HepG2 (cell line): ENCODE data around the gene HOXC9. TPM values are rescaled to one million over a fixed set of nuclear protein-coding genes. Genes with fewer than 3 reads are reported as not detected.

ENCODE experiments used
- ATAC-seq: fragments of 200-7000 bp; cut with Tn5 transposase; 3 replicates; pipeline ENCODE4 v1.9.1; 2020; ENCODE audit warnings: mild to moderate bottlenecking, moderate library complexity
- BruUV-seq: library from RNA; stranded (reverse); fragments of 400-500 nt; replicated peaks from 2 replicates; lab custom pipeline; 2021; lab: Mats Ljungman, UMichigan
- CTCF ChIA-PET: fragments of 300-600 bp; formaldehyde crosslinking; extraction: SDS; loops from one replicate; lab custom pipeline; 2021; ENCODE audit warnings: low total read pairs, inconsistent platforms, low intra/inter-chr PET ratio; lab: Yijun Ruan, JAX
- POLR2A ChIA-PET: fragments of 350-600 bp; sonication (Branson Sonifier 250); formaldehyde crosslinking; loops from one replicate; lab custom pipeline; 2020; ENCODE audit warnings: antibody characterized with exemption, inconsistent platforms; lab: Yijun Ruan, JAX
- DNase-seq: peaks from one replicate; pipeline ENCODE4 v3.0.0-alpha.2; 2015; ENCODE audit warnings: low spot score
- FAIRE-seq: peaks from 3 replicates; lab custom pipeline; 2011; peaks lifted over from hg19 to GRCh38; lab: Jason Lieb, UNC
- H2AFZ ChIP-seq: one replicate; pipeline ENCODE4 v1.6.1; 2011; ENCODE audit warnings: low read length, inconsistent platforms
- H3K27ac ChIP-seq: fragments of 300-600 bp; 3 replicates; pipeline ENCODE4 v1.8.0; 2011; ENCODE audit warnings: mixed run types, mild to moderate bottlenecking, mixed read lengths, low read length, inconsistent platforms; ENCODE audit not compliant: insufficient read depth; ENCODE audit errors: extremely low read length
- H3K27me3 ChIP-seq, 2 experiments: fragments of 200-600 bp in 1 of 2; 2 replicates in 1 of 2; 3 replicates in 1 of 2; pipeline versions ENCODE4 v1.6.0 to v1.8.0; 2011; ENCODE audit warnings: low read length in 2 of 2, mild to moderate bottlenecking in 2 of 2, moderate library complexity in 2 of 2, inconsistent platforms in 1 of 2; ENCODE audit not compliant: insufficient read depth in 2 of 2, control insufficient read depth in 1 of 2
- H3K36me3 ChIP-seq, 2 experiments: fragments of 200-600 bp in 1 of 2; replicated peaks in 1 of 2; 2 replicates in 1 of 2; 3 replicates in 1 of 2; pipeline versions ENCODE4 v1.5.1 to v1.8.0; 2011; ENCODE audit warnings: low read length in 2 of 2, inconsistent platforms in 1 of 2; ENCODE audit not compliant: insufficient read depth in 2 of 2, control insufficient read depth in 1 of 2
- H3K4me1 ChIP-seq: 2 replicates; pipeline ENCODE4 v1.5.1; 2012; ENCODE audit warnings: low read length, inconsistent platforms; ENCODE audit not compliant: insufficient read depth
- H3K4me2 ChIP-seq: 2 replicates; pipeline ENCODE4 v1.6.0; 2011; ENCODE audit warnings: low read depth, low read length, inconsistent platforms
- H3K4me3 ChIP-seq, 3 experiments: fragments of 200-600 bp in 1 of 3; sonication (generic), shearing (Covaris generic) in 1 of 3; replicated peaks in 1 of 3; 2 replicates each; pipeline ENCODE4 v1.5.1; 2011 to 2016; ENCODE audit warnings: low read length in 3 of 3, inconsistent platforms in 2 of 3, low read depth in 2 of 3, mild to moderate bottlenecking in 2 of 3, control low read depth in 1 of 3, mixed read lengths in 1 of 3; ENCODE audit not compliant: insufficient read depth in 1 of 3
- H3K79me2 ChIP-seq: one replicate; pipeline ENCODE4 v1.6.1; 2011; ENCODE audit warnings: low read length, inconsistent platforms; ENCODE audit not compliant: insufficient read depth
- H3K9ac ChIP-seq: 2 replicates; pipeline ENCODE4 v1.6.0; 2011; ENCODE audit warnings: mild to moderate bottlenecking, low read depth, low read length, inconsistent platforms; ENCODE audit not compliant: insufficient read depth
- H3K9me3 ChIP-seq: 2 replicates; pipeline ENCODE4 v1.5.1; 2012; ENCODE audit warnings: mild to moderate bottlenecking, low read length
- H4K20me1 ChIP-seq: 2 replicates; pipeline ENCODE4 v1.6.0; 2011; ENCODE audit warnings: inconsistent platforms, mild to moderate bottlenecking, low read length, moderate library complexity; ENCODE audit not compliant: insufficient read depth
- CBX2 ChIP-seq, 2 experiments: fragments of 200-600 bp in 1 of 2; sonication (generic); formaldehyde crosslinking in 1 of 2; IDR thresholded peaks; 2 replicates each; pipeline versions ENCODE4 v1.7.0 to v1.8.1; 2018 to 2022; ENCODE audit warnings: low read depth in 2 of 2, low read length in 1 of 2, mild to moderate bottlenecking in 1 of 2, missing genetic modification reagents in 1 of 2
- ELF3 ChIP-seq: IDR thresholded peaks from 2 replicates; pipeline ENCODE4 v1.6.1; 2016; ENCODE audit warnings: missing genetic modification reagents, missing compliant biosample characterization
- EZH2 ChIP-seq: conservative IDR thresholded peaks from 2 replicates; pipeline ENCODE4 v1.6.1; 2012; ENCODE audit warnings: mild to moderate bottlenecking, low read depth, low read length, moderate library complexity
- RCOR2 ChIP-seq: IDR thresholded peaks from 2 replicates; pipeline ENCODE4 v1.6.1; 2016; ENCODE audit warnings: missing biosample characterization, missing genetic modification reagents
- THYN1 ChIP-seq: sonication (generic); formaldehyde crosslinking; IDR thresholded peaks from 2 replicates; pipeline ENCODE4 v1.8.1; 2023; ENCODE audit warnings: low read depth, mild to moderate bottlenecking, moderate library complexity, missing genetic modification reagents, borderline replicate concordance
- whole genome bisulfite sequencing: methylation state at CpG from one replicate; pipeline ENCODE4 v1.1.6; 2017; ENCODE audit warnings: low lambda C conversion rate; 5-methylcytosine and 5-hydroxymethylcytosine counted together
- in situ Hi-C: cut with HindIII; loops from 2 replicates; pipeline ENCODE4 v1.10.0; 2017; ENCODE audit warnings: low pct_unique_long_range_greater_than_20kb; ENCODE audit not compliant: extremely low pct_ligation_motif_present
- intact Hi-C: fragments of 100-400 bp; cut with micrococcal nuclease; formaldehyde crosslinking; loops from one replicate; pipeline ENCODE4 v1.10.0; 2022; ENCODE audit not compliant: unreplicated experiment
- polyA plus RNA-seq, 8 experiments: library from polyadenylated mRNA; depleted of rRNA in 3 of 8; stranded (reverse) in 7 of 8; unstranded in 1 of 8; fragments of >200 nt; fragmentation: Illumina TruSeq in 4 of 8; extraction: Trizol in 4 of 8; gene quantifications; 2 replicates each; pipeline versions ENCODE4 v1.2.1 to v1.2.3, GENCODE V29; 2011 to 2016; ENCODE audit warnings: low read depth in 4 of 8, missing spikeins in 1 of 8, mixed read lengths in 1 of 8; ENCODE audit not compliant: insufficient read depth in 1 of 8
- total RNA-seq, 5 experiments: library from RNA; depleted of rRNA; stranded (reverse); fragments of >200 nt; fragmentation: Illumina TruSeq; extraction: Trizol; gene quantifications; 2 replicates each; pipeline ENCODE4 v1.2.3, GENCODE V29; 2016; ENCODE audit warnings: low read depth in 1 of 5

The HOXC9 gene
- total and polyA plus RNA-seq, 2 of the 13 experiments (the other 11 are each of a cell fraction or from before 2014, with no cell fraction given) = 0.11 to 1.1 TPM

DNA sequence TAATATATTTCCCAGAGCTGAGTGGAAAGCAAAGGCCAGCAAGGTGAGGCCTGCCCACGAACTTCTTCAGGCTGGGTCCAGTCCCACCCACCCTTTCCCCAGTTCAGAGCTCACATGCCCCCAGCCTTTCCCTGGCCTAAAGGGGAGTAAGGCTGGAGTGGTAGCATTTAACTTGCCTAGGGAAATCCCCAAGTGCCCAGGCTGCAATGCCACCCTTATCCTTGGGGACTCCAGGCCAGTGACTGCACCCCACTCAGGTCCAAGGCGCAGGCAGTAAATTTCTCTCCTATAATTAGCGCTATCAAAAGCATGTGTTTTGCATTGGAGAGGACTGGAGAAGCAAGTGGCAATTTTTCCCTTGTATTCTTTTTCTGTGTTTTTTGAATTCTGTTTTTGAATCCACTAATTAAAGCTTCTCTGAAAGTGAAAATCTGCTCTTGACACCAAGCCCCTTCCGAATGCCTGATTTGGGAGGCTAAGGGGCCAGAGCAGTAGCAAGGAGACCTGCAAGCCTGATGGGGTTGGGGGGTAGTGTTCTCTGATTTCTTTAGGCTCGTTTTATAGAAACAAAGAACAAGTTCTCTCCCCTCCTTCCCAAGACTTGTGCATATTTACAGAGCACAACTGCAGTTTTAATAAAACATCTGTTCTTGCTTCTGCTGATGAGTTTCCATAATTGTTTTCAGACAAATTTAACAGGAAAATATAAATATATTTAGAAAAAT is 24.8 kb downstream of the HOXC9 start:
- Histone ChIP-seq H3K9ac (no peak overlapping the region), H2AFZ (no peak overlapping the region), H3K79me2 (no peaks in the 10 kb centered on the region), H3K9me3 (no peaks in the 10 kb centered on the region)
- no peak for FAIRE-seq
- intact Hi-C loops = no loop called here
- TF ChIP-seq CBX2 (IDR thresholded peaks at IDR 0.05; ENCODE audit: low read depth, low read length) (0 out of 2 replicates have a peak, but pooled peaks have one; percentile 25), CBX2 (CRISPR knock-in tag; IDR thresholded peaks at IDR 0.05; ENCODE audit: low read depth) (no peak), THYN1 (CRISPR knock-in tag) (no peak), RCOR2 (CRISPR knock-in tag) (no peak)
- TF ChIP-seq, all 625 proteins: peak for 1
- POLR2A ChIA-PET = no interaction called here
- H3K4me3 ChIP-seq = no peak overlapping the region
- in situ Hi-C loops = no loop called here
- H3K4me2 ChIP-seq = no peak overlapping the region
- no peaks in the 10 kb centered on the region for H3K36me3 ChIP-seq
- no peak for ATAC-seq
- CTCF ChIA-PET = no interaction called here
- peaks cover 2 to 78% of the 10 kb centered on the region in 2 experiments; a peak in 4 of 5 replicates for H3K27me3 ChIP-seq
- no TSS peak for BruUV-seq
- no peaks in the 10 kb centered on the region for H3K4me1 ChIP-seq
- H4K20me1 ChIP-seq = no peaks in the 10 kb centered on the region
- H3K27ac ChIP-seq = no peak overlapping the region
- 29% methylated on average over 5 of the region's 5 CpGs for WGBS
- DNase-seq = no peak

DNA sequence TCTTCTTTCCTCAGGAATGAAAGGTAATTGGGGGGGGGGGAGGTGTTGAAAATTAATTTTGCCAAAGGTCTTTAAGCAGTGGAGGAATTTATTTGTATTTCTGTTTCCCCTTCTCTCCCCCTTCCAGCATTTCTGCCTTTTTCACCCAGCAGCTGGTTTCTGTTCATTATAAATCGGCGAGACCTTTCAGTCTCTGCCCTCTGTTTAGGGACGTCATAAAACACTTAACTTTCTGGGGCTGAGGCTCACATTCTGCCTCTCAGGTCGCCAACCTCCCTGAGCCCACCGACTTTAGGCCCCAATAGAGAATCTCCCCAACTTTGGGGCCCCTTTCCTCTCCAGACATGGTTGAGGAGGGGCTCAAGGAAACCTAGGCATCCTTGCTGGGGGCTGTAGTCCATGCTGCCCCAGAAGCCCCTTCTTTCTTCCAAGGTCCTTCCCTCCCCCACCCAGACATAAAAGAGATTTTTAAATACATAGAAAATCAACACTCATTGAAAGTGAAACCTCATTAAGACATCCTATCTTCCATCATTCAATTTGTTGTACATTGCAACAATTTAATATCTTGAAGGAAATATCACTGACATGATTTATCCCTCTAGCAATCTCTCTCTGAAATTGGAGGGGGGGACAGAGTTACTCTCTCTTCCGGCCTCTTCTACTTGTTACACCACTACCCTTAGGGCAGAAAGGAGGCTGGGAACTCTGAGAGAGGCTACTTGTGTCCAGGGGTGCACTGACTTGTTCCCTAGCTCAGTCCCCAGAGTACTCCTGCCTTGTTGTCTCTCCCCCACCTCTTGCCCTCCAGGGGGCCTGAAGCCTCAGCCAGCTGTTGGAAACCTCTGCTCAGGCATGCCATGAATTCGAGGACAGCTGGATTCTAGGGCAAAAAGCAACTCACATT is 25.8 kb downstream of the HOXC9 start:
- Histone ChIP-seq H3K4me3 (no peak overlapping the region), H3K9ac (no peak overlapping the region), H3K36me3 (no peaks in the 10 kb centered on the region), H3K9me3 (no peaks in the 10 kb centered on the region), H4K20me1 (no peaks in the 10 kb centered on the region), H2AFZ (no peak overlapping the region), H3K4me2 (no peak overlapping the region), H3K27me3 (peaks cover 4 to 84% of the 10 kb centered on the region in 2 experiments; a peak in 4 of 5 replicates), H3K4me1 (no peaks in the 10 kb centered on the region), H3K27ac (no peak overlapping the region), H3K79me2 (no peaks in the 10 kb centered on the region)
- 4% methylated on average over 7 of the region's 7 CpGs for WGBS
- in situ Hi-C loops = no loop called here
- TF ChIP-seq ELF3 (CRISPR knock-in tag) (no peak), EZH2 (peak; percentile 6; the same call in 1 of the 2 replicates)
- FAIRE-seq (no peak), DNase-seq (no peak), ATAC-seq (0 out of 3 replicates have a peak, but pooled peaks have one; percentile 36)
- intact Hi-C loops = no loop called here
- CTCF ChIA-PET = no interaction called here
- POLR2A ChIA-PET = no interaction called here
- no TSS peak for BruUV-seq
